Hippocampal formation (tissue), 2 donors: Measurements from ENCODE around the gene P2RX7.
"Not testable (repeated sequence)": the region's sequence is repeated elsewhere in the genome, so short reads cannot be mapped to it uniquely, and the experiment has no call there.

Source experiments
- DNase-seq, 2 donors: peaks; one replicate each; lab custom pipeline; 2025; lab: John Stamatoyannopoulos, UW

Gene P2RX7

DNA sequence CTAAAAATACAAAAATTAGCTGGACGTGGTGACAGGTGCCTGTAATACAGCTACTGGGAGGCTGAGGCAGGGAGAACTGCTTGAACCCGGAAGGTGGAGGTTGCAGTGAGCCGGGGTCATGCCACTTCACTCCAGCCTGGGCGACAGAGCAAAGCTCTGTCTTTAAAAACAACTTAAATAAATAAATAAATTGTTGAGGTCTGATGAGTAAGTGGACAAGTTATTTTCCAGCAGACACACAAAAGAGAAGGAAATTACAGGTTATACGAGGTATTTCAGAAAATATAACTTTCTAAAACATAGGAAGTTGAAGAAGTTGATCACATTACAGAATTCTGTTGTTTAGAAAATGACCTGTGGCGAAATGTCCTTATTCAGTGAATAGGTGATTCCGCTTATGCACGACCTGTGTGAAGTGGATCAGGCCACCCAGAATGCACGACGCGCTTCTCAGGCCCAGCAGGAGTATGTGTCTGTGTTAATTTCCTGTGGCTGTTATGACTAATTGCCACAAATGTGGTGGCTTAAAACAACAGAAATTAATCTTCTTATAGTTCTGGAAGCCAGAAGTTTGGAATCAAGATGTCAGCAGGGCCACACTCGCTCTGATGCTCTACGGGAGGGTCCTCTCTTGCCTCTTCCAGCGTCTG is 38.1 kb downstream of the P2RX7 start:
- no peak for DNase-seq

DNA sequence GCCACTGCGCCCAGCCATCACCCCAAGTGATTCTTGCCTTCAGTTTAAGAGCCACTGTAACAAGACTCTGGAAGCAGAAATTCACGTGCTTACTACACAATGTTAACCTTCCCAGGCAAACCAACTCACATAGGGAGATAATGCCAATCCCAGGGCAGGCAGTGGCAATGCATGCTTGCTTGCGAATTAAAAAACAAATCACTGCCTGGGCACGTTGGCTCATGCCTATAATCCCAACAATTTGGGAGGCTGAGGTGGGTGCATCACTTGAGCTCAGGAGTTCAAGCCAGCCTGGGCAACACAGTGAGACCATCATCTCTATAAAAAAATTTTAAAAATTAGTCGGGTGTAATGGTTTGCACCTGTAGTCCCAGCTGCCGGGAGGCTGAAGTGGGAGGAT is 39.5 kb downstream of the P2RX7 start:
- no peak for DNase-seq

DNA sequence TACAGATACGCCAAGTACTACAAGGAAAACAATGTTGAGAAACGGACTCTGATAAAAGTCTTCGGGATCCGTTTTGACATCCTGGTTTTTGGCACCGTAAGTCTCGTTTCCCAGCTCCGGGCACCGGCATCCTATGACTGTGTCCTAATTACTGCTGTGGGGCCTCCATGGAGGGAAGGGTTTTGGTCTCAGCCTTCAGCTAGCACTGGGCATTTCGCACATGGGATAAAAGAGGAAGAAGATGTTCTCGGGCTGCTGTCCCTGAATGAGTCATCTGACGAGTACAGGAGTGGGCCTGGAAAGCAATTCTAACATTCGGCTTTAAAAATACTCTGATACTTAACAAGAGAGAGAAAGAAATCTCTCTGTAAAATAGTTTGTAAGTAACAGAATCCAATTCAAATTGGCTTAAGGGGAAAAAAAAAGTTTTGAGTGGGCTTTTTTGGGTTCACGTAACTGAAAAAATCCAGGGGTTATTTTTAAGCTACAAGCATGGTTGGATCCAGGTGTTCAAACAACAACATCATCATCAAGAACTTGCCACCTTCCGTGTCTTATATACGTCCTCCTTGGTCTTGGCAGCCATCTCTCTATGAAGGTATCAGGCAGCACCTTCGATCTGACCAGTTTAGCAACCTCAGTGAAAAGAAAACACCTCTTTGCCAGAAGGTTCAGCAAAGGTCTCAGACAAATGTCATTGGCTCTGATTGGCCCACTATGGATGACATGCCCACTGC is 42.9 kb downstream of the P2RX7 start:
- DNase-seq = peak in 1 of 2 donors; percentile 31

DNA sequence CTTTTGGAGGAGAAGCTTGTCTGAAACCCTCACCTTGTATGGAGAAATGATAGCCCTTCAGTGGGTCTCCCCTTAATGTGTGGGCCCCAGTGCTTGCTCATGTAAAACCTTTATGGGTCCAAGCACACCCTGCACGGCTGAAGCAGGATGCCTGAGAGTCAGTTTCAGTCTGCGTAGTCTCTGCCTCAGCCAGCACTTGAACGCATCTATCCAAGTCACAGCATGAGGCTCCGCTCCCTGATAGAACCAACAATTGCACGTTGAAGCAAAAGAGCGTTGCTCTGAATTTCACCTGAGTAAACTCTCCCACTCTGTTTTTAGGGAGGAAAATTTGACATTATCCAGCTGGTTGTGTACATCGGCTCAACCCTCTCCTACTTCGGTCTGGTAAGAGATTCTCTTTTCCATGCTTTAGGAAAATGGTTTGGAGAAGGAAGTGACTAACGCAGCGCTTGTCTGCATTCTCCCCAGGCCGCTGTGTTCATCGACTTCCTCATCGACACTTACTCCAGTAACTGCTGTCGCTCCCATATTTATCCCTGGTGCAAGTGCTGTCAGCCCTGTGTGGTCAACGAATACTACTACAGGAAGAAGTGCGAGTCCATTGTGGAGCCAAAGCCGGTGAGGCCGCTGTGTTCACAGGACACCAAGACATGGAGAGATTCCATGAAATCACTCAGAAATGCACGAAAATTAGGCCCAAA is 44.3 kb downstream of the P2RX7 start:
- no peak for DNase-seq

DNA sequence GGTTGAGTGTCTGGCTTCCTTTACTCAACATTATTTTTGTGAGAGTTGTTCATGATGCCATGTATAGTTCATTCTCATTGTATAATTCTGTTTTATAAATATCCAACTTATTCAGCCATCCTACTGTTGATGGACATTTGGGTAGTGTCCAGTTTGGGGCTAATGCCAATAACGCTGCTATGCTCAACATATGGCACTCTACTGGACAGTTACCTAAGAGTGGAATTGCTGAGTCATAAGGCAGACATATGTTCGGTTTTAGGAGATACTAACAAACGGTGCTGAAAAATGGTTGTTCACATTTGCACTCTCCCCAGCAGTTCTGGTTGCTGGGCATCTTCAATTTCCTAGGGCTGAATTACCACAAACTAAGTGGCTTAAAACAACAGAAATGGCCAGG is 48.5 kb downstream of the P2RX7 start:
- DNase-seq = no peak

DNA sequence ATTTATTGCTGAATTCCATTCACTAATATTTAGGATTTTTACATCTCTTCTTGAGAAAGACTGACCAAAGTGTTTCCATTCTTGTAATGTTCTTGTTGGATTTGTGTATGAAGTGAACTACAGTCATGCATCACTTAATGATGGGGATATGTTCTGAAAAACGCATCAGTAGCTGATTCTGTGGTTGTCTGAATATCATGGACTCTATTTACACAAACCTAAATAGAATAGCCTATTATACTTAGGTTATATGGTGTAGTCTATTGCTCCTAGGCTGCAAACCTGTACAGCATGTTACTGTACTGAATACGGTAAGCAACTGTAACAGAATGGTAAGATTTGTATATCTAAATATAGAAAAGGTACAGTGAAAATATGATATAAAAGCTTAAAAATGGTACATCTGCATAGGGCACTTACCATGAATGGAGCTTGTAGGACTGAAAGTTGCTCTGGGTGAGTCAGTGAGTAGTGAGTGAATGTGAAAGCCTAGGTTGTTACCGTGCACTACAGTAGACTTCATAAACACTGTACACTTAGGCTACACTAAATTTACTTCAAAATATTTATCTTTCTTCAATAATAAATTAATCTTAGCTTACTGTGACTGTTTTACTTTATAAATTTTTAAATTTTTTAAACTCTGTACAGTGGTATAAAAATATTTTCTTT is 49.7 kb downstream of the P2RX7 start:
- no peak for DNase-seq

DNA sequence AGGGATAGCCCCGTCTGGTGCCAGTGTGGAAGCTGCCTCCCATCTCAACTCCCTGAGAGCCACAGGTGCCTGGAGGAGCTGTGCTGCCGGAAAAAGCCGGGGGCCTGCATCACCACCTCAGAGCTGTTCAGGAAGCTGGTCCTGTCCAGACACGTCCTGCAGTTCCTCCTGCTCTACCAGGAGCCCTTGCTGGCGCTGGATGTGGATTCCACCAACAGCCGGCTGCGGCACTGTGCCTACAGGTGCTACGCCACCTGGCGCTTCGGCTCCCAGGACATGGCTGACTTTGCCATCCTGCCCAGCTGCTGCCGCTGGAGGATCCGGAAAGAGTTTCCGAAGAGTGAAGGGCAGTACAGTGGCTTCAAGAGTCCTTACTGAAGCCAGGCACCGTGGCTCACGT is 51.7 kb downstream of the P2RX7 start:
- DNase-seq = no peak

DNA sequence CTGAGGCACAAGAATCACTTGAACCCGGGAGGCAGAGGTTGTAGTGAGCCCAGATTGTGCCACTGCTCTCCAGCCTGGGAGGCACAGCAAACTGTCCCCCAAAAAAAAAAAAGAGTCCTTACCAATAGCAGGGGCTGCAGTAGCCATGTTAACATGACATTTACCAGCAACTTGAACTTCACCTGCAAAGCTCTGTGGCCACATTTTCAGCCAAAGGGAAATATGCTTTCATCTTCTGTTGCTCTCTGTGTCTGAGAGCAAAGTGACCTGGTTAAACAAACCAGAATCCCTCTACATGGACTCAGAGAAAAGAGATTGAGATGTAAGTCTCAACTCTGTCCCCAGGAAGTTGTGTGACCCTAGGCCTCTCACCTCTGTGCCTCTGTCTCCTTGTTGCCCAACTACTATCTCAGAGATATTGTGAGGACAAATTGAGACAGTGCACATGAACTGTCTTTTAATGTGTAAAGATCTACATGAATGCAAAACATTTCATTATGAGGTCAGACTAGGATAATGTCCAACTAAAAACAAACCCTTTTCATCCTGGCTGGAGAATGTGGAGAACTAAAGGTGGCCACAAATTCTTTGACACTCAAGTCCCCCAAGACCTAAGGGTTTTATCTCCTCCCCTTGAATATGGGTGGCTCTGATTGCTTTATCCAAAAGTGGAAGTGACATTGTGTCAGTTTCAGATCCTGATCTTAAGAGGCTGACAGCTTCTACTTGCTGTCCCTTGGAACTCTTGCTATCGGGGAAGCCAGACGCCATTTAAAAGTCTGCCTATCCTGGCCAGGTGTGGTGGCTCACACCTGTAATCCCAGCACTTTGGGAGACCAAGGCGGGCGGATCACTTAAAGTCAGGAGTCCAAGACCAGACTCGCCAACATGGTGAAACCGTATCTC is 52.6 kb downstream of the P2RX7 start:
- DNase-seq = no peak

DNA sequence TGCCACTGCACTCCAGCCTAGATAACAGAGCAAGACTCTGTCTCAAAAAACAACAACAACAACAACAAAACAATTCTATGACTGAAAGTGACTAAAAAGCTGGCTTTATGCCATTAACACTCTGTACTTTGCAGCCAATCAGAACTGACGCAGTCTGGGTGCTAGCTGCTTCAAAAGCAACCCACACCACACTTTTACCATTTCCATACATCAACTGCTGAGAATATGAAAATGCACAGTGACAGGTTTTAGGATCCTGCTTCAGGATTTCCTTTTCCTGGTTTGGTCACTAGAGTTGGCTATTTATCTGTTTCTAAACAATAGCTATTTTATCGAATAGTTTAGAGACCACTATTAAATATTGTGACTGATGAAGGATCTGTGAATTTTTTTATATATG is 54.1 kb downstream of the P2RX7 start:
- DNase-seq = no peak

DNA sequence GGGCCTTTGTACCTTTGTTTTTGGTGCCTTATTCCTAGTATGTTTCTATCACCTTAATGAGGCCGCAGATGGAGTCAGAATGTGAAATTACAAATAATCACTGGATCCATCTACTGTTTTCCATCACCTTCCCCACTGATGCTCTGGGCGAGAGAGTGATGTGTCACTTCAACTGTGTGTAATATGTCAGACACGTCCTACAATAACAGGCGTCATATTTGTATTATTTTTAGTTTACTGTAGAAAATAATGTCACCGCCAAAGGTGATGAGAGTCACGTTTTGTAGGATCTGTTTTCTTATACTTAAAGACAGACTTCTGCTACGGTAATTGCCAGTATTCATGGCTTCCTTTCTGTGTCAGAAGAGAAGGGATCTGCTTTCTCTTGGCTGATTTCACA is 54.8 kb downstream of the P2RX7 start:
- DNase-seq = no peak

DNA sequence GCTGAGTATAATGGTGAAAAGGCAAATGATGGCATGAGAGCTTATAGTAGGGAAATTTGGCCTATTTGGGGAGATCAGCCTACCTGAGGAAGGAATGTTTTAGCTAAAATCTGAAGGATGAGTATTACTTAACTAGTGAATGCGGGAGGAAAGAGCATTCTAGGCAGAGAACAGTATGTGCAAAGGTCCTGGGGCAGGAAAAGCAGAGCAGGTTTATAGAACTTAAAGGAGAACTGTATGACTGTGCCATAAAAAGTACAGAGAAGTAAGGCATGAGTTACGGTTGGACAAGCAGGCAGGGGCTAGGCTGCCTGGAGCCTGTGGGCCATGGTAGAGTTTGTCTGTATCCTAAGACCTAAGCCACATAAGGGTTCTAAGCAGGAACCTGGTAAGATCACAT is 55.6 kb downstream of the P2RX7 start:
- no peak for DNase-seq

DNA sequence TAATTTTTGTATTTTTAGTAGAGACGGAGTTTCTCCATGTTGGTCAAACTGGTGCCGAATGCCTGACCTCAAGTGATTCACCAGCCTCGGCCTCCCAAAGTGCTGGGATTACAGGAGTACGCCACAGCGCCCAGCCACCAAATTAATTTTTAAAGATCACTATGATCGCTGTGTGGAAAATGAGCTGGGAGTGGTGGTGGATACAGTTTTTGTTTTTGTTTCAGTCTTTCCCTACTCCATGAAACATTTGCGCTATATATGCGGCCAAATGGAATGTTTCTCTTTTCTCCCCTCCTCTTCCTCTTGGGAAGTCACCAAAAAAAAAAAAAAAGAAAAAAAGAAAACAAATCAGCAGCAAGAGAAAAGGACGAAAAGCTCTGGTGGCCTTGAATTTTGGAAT is 56.5 kb downstream of the P2RX7 start:
- no peak for DNase-seq

DNA sequence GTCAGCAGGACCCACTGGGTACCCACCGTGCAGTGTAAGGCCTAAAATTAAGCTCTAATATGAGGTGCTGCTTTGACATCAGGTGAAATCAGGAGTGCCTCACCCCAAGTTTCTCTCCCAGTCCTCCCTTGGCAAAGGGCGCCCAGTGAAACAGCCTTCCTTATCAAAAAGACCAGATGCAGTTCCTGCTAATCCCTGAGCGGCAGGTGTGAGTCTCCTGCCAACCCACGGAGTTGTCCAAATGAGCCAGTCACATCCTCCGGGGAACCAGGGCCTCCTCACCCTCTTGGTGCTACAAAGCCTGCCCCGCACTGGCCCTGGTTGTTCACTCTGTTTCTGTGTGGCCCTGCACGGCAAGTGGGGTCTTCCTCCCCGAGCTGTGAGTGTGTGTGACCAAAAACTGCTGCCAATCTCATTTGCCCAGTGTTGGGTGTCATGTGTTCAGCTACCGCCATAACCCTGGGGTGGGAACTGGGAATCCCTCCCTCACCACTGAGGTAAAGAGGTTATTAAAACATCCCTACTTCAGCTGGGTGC is 57.0 kb downstream of the P2RX7 start:
- no peak for DNase-seq

DNA sequence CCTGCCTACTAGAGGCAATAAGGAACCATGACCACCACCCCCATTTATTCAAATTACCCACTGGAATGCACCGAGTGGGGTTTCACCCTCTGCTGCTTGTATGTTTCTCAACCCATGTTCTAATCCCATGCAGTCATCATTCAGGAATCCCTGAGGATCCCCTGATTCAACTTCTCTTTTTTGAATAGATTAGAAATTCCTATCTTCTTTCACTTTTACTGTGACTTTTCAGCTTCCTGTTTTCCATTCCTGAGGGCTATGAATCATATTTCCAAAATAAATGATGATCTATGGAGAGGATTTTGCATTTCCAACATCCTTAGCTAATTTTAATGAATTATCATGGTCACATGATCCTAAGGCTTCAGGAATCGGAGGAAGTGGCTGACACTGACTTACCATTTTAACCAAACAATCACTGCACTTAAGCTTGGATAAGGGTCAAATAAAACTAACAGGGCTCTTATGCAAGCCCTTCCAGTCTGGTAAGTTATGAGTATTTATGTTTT is 57.9 kb downstream of the P2RX7 start:
- no peak for DNase-seq

DNA sequence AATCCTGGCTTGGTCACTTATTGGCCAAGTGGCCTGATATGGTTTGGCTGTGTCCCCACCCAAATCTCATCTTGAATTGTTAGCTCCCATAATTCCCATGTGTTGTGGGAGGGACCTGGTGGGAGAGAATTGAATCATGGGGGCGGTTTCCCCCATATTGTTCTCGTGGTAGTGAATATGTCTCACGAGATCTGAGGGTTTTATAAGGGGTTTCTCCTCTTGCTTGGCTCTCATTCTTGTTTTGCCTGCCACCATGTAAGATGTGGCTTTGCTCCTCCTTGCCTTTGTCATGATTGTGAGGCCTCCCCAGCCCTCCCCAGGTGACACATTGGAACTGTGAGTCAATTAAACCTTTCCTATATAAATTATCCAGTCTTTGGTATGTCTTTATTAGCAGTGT is 58.5 kb downstream of the P2RX7 start:
- DNase-seq = no peak

DNA sequence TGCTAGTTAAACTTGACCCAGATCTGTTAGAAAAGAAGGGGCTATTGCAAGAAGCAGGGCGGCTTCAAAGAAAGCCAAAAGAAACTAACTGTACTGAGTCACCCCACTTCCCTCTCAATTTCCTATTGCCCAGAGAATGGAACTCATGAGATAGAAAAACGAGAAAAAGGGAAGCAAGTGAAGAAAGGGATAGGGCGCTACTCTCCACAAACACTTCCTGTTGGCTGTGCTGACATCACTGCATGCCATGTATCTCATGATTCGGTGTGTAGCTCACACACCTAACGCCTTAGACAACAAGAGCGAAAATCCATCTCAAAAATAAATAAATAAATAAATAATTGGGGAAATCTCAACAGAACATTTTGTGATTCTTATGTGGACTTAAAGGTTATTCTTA is 64.2 kb downstream of the P2RX7 start:
- DNase-seq = no peak

DNA sequence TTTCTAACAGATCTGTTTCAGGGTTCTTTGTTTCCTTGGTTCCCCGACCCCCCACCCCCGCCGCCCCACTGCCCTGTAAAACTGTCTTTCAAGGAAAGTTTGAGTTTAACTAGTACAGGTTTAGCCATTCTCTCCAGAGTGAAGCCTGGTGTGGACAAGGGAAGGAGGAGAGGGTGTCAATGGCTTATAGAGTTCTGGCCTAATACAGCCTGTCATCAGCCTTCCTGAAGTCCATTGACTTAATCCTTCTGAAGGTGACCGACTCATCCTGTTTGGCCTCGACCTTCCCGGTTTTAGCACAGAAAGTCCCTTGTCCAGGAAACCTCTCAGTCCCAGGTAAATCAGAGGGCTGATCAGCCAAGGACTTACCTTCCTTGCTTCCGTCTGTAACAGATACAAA is 66.3 kb downstream of the P2RX7 start:
- DNase-seq = no peak

DNA sequence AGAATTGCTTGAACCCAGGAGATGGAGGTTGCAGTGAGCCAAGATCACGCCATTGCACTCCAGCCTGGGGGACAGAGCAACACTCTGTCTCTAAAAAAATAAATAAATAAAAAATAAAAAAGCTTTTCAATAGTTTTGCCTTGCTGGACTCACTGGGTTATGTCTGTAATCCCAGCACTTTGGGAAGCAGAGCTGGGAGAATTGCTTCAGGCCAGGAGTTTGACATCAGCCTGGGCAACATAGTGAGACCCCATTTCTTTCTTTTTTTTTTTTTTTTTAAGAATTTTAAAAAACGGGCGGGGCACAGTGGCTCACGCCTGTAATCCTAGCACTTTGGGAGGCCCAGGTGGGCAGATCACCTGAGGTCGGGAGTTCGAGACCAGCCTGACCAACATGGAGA is 68.5 kb downstream of the P2RX7 start:
- DNase-seq = not testable (repeated sequence)

DNA sequence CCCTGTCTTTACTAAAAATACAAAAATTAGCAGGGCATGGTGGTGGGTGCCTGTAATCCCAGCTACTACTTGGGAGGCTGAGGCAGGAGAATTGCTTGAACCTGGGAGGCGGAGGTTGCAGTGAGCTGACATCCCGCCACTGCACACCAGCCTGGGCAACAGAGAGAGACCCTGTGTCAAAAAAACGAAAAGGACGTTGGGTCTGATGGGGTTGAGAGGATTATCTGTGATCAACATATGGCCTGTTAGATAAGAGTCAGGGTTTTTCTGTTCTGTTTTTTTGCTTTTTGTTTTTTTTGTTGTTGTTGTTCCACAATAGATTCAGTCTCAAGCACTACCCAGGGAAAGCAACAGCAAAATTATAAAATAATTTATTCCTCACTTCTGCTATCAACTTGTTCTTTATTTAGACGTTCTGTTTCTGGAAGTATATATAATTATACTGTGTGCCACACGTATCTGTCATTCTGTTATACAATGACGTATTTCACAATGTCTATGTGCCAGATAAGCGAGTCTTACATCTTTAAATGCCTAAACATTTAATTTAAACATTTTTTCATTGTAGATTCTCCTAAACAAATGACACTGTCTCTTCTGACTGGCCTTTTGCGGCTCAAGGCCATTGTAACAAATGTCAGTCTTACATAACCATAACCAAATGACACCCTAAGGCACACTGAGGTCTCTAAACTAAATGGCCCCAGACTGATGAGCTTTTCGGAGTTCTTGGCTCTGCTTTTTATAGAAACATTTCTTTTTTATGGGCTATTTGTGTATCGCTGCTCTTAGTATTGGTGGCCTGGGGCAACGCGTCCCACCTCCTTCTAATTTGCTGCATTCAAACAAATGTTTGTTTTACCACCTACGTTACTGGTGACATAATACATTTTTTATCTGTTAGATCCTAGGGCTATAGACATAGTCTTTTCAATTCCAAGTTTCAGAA is 70.0 kb downstream of the P2RX7 start:
- DNase-seq = no peak

DNA sequence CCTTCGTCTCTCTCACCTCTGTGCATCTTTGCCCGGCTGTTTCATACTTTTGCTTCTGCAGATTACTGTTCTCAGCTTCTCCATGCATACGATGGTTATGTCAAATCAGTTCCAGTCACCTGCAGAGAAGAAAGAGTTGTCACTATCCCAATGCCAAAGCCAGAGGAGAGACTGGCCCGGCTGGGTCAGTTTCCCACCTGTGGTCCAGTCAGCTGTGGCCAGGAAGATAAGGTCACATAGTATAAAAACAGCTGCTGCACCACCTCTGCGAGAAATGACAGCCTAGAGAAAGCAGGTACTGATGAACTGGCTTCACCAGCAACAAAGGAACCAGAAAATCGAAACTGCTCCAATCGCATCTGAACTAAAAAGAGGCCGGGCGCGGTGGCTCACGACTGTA is 70.8 kb downstream of the P2RX7 start:
- no peak for DNase-seq
